CD4-positive, alpha-beta T cell treated with Interleukin-4 for 4 hours (primary cell): ENCODE measurements around the gene REM2.
"Not testable (repeated sequence)": the region's sequence is repeated elsewhere in the genome, so short reads cannot be mapped to it uniquely, and the experiment has no call there.

Experiments used
- DNase-seq: peaks from one replicate; pipeline ENCODE4 v3.0.0-alpha.2; 2020

The REM2 gene

GRCh38 chr14:22848351-22849164 is 34.5 kb upstream of the REM2 start:
- DNase-seq, result no peak

DNA sequence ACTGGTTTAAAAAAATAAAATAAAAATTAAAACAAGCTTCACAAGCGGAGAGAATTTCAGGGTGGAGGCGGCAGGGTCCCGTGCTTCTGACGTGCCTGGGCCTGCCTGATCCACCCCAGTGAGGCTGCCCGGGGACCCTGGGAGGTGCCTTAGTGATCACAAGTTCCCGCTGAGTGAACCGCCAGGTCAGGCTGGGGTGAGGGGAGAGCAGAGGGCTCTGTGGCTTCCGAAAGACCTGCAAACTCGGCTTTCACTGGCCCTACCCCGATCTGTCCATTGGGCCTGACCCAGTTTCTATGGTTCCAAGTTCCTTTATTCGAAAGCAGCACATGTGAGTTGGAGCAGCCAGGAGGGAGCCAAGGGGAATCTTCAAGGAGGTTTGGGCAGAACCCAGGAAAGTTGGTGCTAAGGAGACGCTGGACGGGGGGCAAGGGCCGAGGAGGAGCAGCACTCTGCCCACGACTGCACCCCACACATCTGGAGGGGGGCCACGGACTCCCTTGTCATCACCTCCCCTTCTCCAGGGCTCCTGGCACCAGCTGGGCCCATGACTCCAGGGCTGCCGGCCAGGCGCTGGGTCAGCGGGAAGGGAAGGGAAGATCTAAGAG is 33.7 kb upstream of the REM2 start:
- no peak for DNase-seq

DNA sequence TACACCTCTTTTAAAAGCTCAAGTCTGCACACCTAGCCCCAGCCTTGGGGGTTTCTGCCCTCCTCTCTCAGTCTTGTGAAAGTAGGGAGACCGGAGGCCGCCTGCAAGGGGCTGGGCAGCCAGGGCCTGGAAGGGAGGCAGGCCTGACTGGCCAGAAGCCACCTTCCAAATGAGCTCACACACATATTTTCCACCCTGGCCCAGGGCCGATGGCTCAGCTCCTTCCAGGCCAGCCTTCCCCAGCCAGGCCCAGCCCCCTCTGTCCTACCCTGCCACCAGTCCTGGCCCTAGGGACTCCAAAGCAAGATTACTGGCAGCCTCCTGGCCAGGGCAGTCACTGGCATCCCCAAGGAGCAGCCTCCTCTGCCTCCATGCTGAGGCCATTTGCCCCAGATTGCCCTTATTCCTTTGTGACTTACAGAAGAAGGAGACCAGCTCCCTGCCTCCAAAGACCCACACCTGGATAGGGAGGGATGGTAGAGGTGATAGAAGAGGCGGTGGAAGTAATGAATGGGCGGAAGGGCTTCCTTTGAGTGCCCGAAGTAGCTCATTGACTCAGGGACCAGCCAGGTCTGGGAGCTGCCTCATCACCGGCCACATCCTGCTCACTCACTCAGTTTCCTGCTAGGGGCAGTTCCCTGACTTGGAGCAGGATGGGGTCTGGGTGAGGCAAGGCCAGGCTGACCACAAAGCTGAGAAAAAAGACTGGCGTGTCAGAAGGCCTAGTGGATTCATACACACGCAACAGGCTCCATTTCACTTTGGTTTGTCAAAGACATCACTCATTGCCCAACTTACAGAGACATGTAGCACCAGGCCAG is 31.9 kb upstream of the REM2 start:
- no peak for DNase-seq

- DNase-seq, result not testable (repeated sequence)
Measured at GRCh38 chr14:22852178-22852577, 30.8 kb upstream of the REM2 start.

GRCh38 chr14:22852599-22852939 is 30.5 kb upstream of the REM2 start:
- no peak for DNase-seq

DNA sequence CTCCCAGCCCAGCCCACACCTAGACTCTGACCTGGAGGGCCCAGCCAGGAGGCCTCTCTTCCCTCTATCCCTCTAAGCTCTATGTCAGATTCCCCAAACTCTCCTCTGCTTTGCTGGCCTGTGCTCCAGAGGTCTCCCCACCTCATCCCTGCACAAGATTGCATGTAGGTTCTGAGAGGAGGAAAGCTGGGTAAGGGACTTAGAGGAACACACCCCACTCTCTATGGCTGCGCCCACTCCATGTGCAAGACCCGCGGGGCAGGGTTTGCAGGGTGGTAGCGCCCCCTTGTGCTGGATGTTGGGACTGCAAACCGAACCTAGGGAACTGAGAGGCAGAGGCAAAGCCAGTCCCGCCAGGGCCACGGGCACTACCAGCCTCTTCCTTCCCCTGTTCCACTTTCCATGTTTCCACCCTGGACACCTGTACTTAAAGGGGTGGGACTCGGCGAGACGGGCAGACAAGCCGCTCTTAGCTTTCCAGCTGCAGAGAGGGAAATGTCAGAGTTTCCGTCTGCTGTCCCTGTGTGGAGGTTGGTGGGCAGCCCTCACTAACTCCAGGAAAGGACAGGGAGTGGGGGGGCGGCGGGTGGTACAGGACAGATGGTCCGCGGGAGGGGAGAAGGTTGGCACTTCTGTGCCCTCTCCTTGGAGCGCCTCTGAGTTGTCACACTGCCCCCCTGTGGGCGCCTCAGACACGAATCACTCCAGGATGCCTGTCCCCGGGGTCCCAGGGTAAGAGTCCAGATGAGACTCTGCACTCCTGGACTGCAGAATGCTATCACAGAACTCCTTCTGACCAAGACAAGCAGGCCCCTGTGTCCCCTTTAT is 29.9 kb upstream of the REM2 start:
- peak; percentile 81 for DNase-seq

DNA sequence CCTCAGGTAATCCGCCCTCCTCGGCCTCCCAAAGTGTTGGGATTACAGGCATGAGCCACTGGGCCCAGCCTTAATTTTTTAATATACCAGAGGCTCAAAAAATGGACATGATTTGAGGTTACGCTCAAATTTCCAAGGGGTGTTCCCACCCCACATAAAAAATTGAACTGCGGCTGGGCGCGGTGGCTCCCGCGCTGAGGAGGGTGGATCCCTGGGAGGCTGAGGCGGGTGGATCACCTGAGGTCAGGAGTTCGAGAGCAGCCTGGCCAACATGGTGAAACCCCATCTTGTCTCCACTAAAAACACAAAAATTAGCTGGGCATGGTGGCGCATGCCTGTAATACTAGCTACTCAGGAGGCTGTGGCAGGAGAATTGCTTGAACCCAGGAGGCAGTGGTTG is 28.7 kb upstream of the REM2 start:
- DNase-seq, result not testable (repeated sequence)

- DNase-seq, result no peak
Measured at GRCh38 chr14:22854963-22855724, 27.9 kb upstream of the REM2 start.

GRCh38 chr14:22856428-22856827 is 26.6 kb upstream of the REM2 start:
- DNase-seq, result no peak

DNA sequence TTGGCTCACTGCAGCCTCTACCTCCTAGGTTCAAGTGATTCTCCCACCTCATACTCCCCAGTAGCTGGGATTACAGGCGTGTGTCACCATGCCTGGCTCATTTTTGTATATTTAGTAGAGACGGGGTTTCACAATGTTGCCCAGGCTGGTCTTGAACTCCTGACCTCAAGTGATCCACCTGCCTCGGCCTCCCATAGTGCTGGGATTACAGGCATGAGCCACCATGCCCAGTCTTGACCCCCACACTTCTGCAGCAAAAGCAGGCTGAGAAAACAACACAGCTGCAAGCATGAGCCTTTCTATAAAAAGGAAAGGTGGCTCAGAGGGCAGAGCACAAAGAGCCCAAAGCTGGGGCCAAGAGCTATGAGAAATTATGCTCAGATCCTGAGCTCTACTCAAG is 22.6 kb upstream of the REM2 start:
- not testable (repeated sequence) for DNase-seq

GRCh38 chr14:22861651-22862050 is 21.4 kb upstream of the REM2 start:
- DNase-seq, result no peak

GRCh38 chr14:22864979-22865378 is 18.0 kb upstream of the REM2 start:
- DNase-seq, result no peak

DNA sequence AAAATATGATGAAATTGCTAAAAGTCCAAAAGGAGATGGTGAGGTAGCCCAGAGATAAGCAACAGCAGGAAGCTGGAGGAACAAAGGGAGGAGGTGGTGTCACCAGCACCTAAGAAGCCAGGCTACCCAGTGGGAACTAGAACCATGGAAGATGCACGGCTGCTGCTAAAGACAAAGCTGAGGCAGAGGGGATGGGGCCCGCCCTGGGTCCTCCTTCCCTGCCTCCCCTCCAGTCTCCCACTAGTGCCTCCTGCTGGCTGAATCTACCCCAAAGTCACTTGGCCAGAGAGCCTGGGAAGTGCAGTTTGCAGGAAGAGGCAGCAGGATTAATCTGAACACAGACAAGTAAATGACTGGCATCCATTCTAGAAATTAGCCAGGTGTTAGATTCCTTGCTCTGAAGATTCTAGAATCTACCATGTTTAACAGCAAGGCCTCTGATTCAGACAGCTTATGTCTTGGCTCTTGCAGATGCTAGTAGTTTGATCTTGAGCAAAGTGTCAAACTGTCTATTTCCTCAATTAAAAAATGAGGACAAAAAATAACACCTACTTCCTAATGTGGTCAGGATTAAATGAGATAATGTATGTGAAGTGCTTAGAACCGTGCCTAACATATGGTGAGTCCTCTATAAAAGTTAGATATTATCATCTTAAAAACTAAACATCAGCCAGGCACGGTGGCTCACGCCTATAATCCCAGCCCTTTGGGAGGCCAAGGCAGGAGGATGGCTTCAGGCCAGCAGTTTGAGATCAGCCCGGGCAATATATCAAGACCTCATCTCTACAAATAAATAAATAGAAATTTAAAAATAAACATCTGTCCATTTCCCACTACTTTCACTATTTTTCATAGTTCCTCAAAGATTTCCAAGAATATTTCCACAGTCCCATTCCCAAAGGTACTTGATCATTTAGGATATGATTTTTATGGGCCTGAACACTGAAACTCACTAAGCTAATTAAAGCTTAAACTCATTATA is 17.3 kb upstream of the REM2 start:
- no peak for DNase-seq

DNA sequence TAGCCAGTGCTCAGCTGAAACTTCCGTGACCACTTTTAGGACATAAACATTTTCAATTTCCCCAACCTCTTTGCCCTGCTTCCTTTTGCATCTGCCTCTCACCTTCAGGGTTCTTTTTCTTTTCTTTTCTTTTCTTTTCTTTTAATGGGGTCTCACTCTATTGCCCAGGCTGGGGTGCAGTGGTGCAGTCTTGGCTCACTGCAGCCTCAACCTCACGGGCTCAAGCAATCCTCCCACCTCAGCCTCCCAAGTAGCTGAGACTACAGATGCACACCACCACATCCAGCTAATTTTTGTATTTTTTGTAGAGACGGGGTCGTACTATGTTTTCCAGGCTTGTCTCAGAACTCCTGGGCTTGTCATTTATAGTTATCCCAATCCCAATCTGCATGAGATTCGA is 16.1 kb upstream of the REM2 start:
- DNase-seq, result no peak

- DNase-seq, result peak; percentile 90
Measured at GRCh38 chr14:22870811-22871223, 12.2 kb upstream of the REM2 start.

DNA sequence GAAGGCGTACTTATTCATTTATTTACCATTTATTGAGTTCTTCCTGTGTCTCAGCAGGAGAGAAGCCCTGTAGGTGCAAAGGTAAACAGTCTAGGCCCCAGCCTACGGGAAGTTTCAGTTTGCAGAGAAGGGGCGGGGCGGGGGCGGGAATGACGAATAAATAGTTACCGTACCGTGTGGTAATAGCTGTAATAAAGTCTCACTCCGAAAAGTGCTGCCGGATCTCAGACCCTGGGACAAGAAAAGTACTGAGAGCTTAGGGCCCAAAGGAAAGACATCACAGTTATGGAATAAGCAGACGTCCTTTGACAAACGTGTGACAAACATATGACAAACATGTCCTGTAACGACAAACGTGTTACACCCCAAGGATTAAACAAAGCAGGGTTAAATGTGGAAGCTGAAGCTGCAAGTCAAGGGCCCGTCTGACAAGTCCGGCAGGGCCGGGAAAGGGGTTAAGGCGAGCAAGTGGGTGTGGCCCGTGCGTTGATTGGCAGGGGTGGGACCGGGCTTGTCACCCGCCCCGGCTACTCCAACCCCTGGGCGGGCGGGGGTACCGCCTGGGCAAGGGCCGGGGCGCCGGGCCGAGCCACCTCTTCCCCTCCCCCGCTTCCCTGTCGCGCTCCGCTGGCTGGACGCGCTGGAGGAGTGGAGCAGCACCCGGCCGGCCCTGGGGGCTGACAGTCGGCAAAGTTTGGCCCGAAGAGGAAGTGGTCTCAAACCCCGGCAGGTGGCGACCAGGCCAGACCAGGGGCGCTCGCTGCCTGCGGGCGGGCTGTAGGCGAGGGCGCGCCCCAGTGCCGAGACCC is 11.6 kb upstream of the REM2 start, which contains the start of gene LRP10:
TSS of gene LRP10 (plus strand) at position 517 of the 809 bp plus-strand sequence. CDS start 564 bp downstream, outside the sequence.
- peak; percentile 82 for DNase-seq

DNA sequence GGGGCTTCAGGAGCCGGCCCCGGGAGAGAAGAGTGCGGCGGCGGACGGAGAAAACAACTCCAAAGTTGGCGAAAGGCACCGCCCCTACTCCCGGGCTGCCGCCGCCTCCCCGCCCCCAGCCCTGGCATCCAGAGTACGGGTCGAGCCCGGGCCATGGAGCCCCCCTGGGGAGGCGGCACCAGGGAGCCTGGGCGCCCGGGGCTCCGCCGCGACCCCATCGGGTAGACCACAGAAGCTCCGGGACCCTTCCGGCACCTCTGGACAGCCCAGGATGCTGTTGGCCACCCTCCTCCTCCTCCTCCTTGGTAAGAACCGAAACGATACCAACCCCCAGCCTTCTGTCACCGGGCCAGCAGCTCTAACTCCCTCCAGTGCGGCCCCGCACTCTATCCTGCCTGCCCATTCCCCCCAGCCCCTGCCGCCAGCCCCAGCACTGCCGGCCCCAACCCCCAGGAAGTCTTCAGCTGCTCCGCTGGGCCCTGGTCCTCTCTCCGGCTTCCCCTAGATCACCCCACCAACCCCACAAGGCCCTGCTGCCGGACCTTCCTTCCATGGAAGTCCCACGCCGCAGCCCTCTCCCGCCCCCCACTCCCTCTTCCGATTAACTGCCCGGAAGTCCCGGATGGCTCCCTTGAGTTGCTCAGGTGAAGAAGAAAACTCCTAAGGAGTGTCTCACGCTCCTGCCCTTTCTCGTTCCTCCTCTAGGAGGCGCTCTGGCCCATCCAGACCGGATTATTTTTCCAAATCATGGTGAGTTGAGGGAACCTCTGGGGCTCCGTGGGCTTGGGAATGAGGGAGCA is 10.8 kb upstream of the REM2 start:
- peak; percentile 73 for DNase-seq

GRCh38 chr14:22872833-22873520 is 10.0 kb upstream of the REM2 start:
- DNase-seq, result no peak
